Transverse colon (tissue), 4 donors: ENCODE results near the gene KCNN3. TPM values are rescaled to one million over a fixed set of nuclear protein-coding genes. Genes with fewer than 3 reads are reported as not detected.
"Not testable (repeated sequence)": the region's sequence is repeated elsewhere in the genome, so short reads cannot be mapped to it uniquely, and the experiment has no call there.

Experiments
- DNase-seq: peaks from one replicate; pipeline ENCODE4 v3.0.0-alpha.2; 2019
- H3K27ac ChIP-seq, 4 donors: fragments of 200-600 bp; sonication (generic); 2 replicates each; pipeline ENCODE4 v1.5.1; 2016 to 2018; ENCODE audit warnings: inconsistent platforms in 4 of 4
- H3K27me3 ChIP-seq: fragments of 200-600 bp; sonication (generic); 2 replicates; pipeline ENCODE4 v1.5.1; 2017; ENCODE audit warnings: inconsistent platforms
- H3K36me3 ChIP-seq, 4 donors: fragments of 200-600 bp; sonication (generic); 2 replicates each; pipeline ENCODE4 v1.5.1; 2017 to 2019; ENCODE audit warnings: inconsistent platforms in 4 of 4
- H3K4me1 ChIP-seq, 4 donors: fragments of 200-600 bp; sonication (generic); 2 replicates each; pipeline ENCODE4 v1.5.1; 2017 to 2020; ENCODE audit warnings: inconsistent platforms in 4 of 4
- H3K4me3 ChIP-seq, 4 donors: fragments of 200-600 bp; sonication (generic); 1 replicate in 1 of 4; 2 replicates in 3 of 4; pipeline versions ENCODE4 v1.5.1 to v1.6.1; 2017 to 2019; ENCODE audit warnings: inconsistent platforms in 4 of 4
- H3K9me3 ChIP-seq, 2 donors: fragments of 200-600 bp; sonication (generic); 2 replicates each; pipeline ENCODE4 v1.5.1; 2017 to 2019; ENCODE audit warnings: inconsistent platforms in 2 of 2
- CTCF ChIP-seq, 5 experiments: fragments of 200-600 bp in 3 of 5; fragments of 450-650 bp in 2 of 5; sonication (generic) in 3 of 5; IDR thresholded peaks; 1 replicate in 2 of 5; 2 replicates in 3 of 5; pipeline ENCODE4 v1.5.1; 2016 to 2017; ENCODE audit warnings: antibody characterized with exemption in 5 of 5, inconsistent platforms in 3 of 5, mild to moderate bottlenecking in 2 of 5, moderate library complexity in 1 of 5
- EP300 ChIP-seq: sonication (generic); formaldehyde crosslinking; IDR thresholded peaks from one replicate; pipeline ENCODE4 v1.6.1; 2017; ENCODE audit warnings: antibody characterized with exemption, low read depth
- POLR2A ChIP-seq: fragments of 450-650 bp; IDR thresholded peaks from one replicate; pipeline ENCODE4 v1.6.1; 2016; ENCODE audit warnings: antibody characterized with exemption, mild to moderate bottlenecking, moderate library complexity
- POLR2AphosphoS5 ChIP-seq, 3 donors: sonication (generic); formaldehyde crosslinking; IDR thresholded peaks; one replicate each; pipeline ENCODE4 v1.6.1; 2016; ENCODE audit warnings: antibody characterized with exemption in 3 of 3
- WGBS, 2 donors: methylation state at CpG; one replicate each; pipeline ENCODE4 v1.1.5; 2018; ENCODE audit warnings: low coverage in 1 of 2; 5-methylcytosine and 5-hydroxymethylcytosine counted together
- in situ Hi-C, 4 donors: fragments of 200-750 bp; cut with MboI; loops; one replicate each; pipeline versions ENCODE4 v1.15.0 to v1.15.1; 2017; ENCODE audit warnings: low sequenced_read_pairs in 3 of 4, low pct_ligation_motif_present in 1 of 4, low pct_unique_long_range_greater_than_20kb in 1 of 4
- intact Hi-C: fragments of 100-400 bp; cut with DNase I; formaldehyde crosslinking; loops from one replicate; pipeline ENCODE4 v1.15.1; 2023; ENCODE audit warnings: low total_unique reads
- total RNA-seq, 4 donors: library from RNA; depleted of rRNA; stranded (reverse); fragments of >200 nt; gene quantifications; one replicate each; pipeline ENCODE4 v1.1.0, GENCODE V29; 2016

Gene KCNN3
- total RNA-seq, 4 donors from 2014 or later, result 2.3 to 5.0 (median 3.5) TPM

DNA sequence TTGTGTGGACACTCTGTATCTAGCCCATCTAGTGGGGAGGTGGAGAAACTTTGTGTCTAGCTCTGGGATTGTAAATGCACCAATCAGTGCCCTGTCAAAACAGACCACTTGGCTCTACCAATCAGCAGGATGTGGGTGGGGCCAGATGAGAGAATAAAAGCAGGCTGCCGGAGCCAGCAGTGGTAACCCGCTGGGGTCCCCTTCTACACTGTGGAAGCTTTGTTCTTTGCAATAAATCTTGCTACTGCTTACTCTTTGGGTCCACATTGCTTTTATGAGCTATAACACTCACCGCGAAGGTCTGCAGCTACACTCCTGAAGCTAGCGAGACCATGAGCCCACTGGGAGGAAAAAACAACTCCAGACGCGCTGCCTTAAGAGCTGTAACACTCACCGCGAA, 198.7 kb downstream of the KCNN3 start:
- WGBS, 2 donors, result 50 to 69% methylated on average over 2 to 9 of the region's 9 CpGs
- DNase-seq, H3K36me3 ChIP-seq, H3K9me3 ChIP-seq, H3K27me3 ChIP-seq, H3K4me1 ChIP-seq, H3K4me3 ChIP-seq, H3K27ac ChIP-seq: not testable (repeated sequence)
- in situ Hi-C loops, result loop anchor here in 1 of 4 donors (25.0 kb wide), 1 partner anchor 216 kb away; no protein-coding TSS in a partner anchor
- intact Hi-C loops, result loop anchor here (10.0 kb wide), 1 partner anchor 203 kb away; the partner anchor contains the start of gene KCNN3

GRCh38 chr1:154670310-154671270, 199.5 kb downstream of the KCNN3 start:
- not testable (repeated sequence) for H3K4me1 ChIP-seq, H3K9me3 ChIP-seq, H3K4me3 ChIP-seq, H3K36me3 ChIP-seq, DNase-seq, H3K27ac ChIP-seq, H3K27me3 ChIP-seq
- intact Hi-C loops, result loop anchor here (10.0 kb wide), 1 partner anchor 204 kb away; the partner anchor contains the start of gene KCNN3
- 80% methylated on average over 30 of the region's 41 CpGs; no CpG with 5 or more reads in 1 of the 2 donors for WGBS, 2 donors
- in situ Hi-C loops, result loop anchor here in 1 of 4 donors (25.0 kb wide), 1 partner anchor 217 kb away; no protein-coding TSS in a partner anchor

DNA sequence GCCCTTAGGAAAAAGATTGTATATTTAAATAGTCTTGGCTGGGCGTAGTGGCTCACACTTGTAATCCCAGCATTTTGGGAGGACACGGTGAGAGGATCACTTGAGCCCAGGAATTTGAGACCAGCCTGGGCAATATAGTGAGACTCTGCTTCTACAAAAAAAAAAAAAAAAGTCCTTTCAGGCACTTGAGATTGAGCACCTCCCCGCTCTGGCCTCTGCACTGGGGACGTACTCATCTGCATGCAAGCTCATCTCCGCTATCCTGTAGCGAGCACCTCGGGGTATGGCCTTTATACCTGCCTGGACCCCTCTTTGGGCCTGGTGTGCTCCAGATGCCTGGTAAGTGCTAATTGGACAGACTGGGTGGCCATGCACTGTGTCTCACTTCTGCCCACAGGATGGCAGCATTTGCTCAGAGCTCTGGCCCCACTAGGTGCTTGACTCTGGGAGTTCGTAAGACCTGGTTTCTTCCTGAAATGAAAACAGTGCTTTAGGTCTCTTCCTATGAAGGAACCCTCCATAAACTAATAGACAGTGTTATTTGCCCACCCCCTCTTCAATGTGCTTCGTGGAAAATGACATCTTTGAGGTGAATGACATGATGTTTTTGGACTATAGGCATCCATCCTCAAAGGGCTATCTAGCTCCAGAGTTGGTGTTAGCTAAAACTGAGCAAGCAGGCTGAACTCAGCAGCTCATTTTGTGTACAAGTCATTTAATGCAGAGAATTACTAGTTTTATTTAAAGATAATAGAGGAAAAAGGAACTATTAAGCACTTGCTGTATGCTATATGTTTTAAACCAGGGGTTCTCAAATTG, 200.4 kb downstream of the KCNN3 start:
- WGBS, 2 donors, result 60 to 66% methylated on average over 7 to 9 of the region's 9 CpGs
- intact Hi-C loops (loop anchor here (10.0 kb wide), 1 partner anchor 205 kb away; the partner anchor contains the start of gene KCNN3), in situ Hi-C loops (loop anchor here (10.0 to 25.0 kb wide), 3 partner anchors 205 to 218 kb away; partner anchors contain the start of gene KCNN3 (in 1 of the 4))

GRCh38 chr1:154666051-154666790, 203.9 kb downstream of the KCNN3 start:
- TF ChIP-seq CTCF (IDR thresholded peaks at IDR 0.05) (no peak), POLR2AphosphoS5 (IDR thresholded peaks at IDR 0.05) (no peak), EP300 (no peak), POLR2A (no peak)
- in situ Hi-C loops, result loop anchor here (10.0 to 25.0 kb wide), 3 partner anchors 209 to 221 kb away; partner anchors contain the start of gene KCNN3 (in 1 of the 4)
- WGBS, 2 donors, result 83 to 85% methylated on average over 4 to 7 of the region's 7 CpGs
- Histone ChIP-seq H3K27me3 (no peaks in the 10 kb centered on the region), H3K4me1 (no peaks in the 10 kb centered on the region), H3K4me3 (no peak overlapping the region), H3K36me3 (no peaks in the 10 kb centered on the region), H3K9me3 (no peaks in the 10 kb centered on the region), H3K27ac (no peak overlapping the region)
- DNase-seq, result no peak
- intact Hi-C loops, result no loop called here

More for the DNA sequence above, 200.4 kb downstream of the KCNN3 start:
- peak; percentile 66 for DNase-seq
- H3K27ac ChIP-seq, result no peak overlapping the region
- no peaks in the 10 kb centered on the region for H3K27me3 ChIP-seq
- no peak overlapping the region for H3K4me3 ChIP-seq
- TF ChIP-seq CTCF (IDR thresholded peaks at IDR 0.05) (peak; percentile 56 to 72 (median 62)), POLR2A (no peak), POLR2AphosphoS5 (IDR thresholded peaks at IDR 0.05) (no peak)
- H3K9me3 ChIP-seq, result no peaks in the 10 kb centered on the region
- H3K36me3 ChIP-seq, result no peaks in the 10 kb centered on the region
- H3K4me1 ChIP-seq, result no peaks in the 10 kb centered on the region
